Mononuclear cell (primary cell): ENCODE results near the gene VIPR2. TPM values are rescaled to one million over a fixed set of nuclear protein-coding genes. Genes with fewer than 3 reads are reported as not detected.
"Not testable (repeated sequence)": the region's sequence is repeated elsewhere in the genome, so short reads cannot be mapped to it uniquely, and the experiment has no call there.

Experiments
- H3K27me3 ChIP-seq: 2 replicates; pipeline ENCODE4 v1.6.0; 2011; ENCODE audit warnings: low read length, control low read depth; ENCODE audit not compliant: insufficient read depth
- H3K4me1 ChIP-seq: 2 replicates; pipeline ENCODE4 v1.5.1; 2011; ENCODE audit warnings: mild to moderate bottlenecking, low read length, control low read depth; ENCODE audit not compliant: insufficient read depth
- H3K4me3 ChIP-seq: 2 replicates; pipeline ENCODE4 v1.5.1; 2011; ENCODE audit warnings: mild to moderate bottlenecking, low read length, moderate library complexity
- H3K9me3 ChIP-seq: 2 replicates; pipeline ENCODE4 v1.5.1; 2011; ENCODE audit warnings: low read depth, mild to moderate bottlenecking, control low read depth, low read length
- total RNA-seq: library from RNA; depleted of rRNA; stranded (reverse); fragments of >200 nt; gene quantifications from one replicate; pipeline ENCODE4 v1.2.3, GENCODE V29; 2012

Gene VIPR2
- total RNA-seq, 1 donor, result 0.31 TPM

GRCh38 chr7:159112136-159113011 is 32.3 kb downstream of the VIPR2 start:
- Histone ChIP-seq H3K9me3 (no peaks in the 10 kb centered on the region), H3K27me3 (no peaks in the 10 kb centered on the region), H3K4me3 (no peak overlapping the region), H3K4me1 (no peaks in the 10 kb centered on the region)

GRCh38 chr7:159109653-159110035 is 35.0 kb downstream of the VIPR2 start:
- no peak overlapping the region for H3K4me3 ChIP-seq
- no peaks in the 10 kb centered on the region for H3K4me1 ChIP-seq
- H3K9me3 ChIP-seq, result no peaks in the 10 kb centered on the region
- no peaks in the 10 kb centered on the region for H3K27me3 ChIP-seq

GRCh38 chr7:159108941-159109652 is 35.6 kb downstream of the VIPR2 start:
- H3K4me1 ChIP-seq, result no peaks in the 10 kb centered on the region

GRCh38 chr7:159108491-159108890 is 36.2 kb downstream of the VIPR2 start:
- no peaks in the 10 kb centered on the region for H3K4me1 ChIP-seq
- H3K4me3 ChIP-seq, result no peak overlapping the region
- H3K27me3 ChIP-seq, result no peaks in the 10 kb centered on the region
- H3K9me3 ChIP-seq, result no peaks in the 10 kb centered on the region

More at GRCh38 chr7:159108941-159109652, 35.6 kb downstream of the VIPR2 start:
- Histone ChIP-seq H3K4me3 (no peak overlapping the region), H3K9me3 (no peaks in the 10 kb centered on the region), H3K27me3 (no peaks in the 10 kb centered on the region)

DNA sequence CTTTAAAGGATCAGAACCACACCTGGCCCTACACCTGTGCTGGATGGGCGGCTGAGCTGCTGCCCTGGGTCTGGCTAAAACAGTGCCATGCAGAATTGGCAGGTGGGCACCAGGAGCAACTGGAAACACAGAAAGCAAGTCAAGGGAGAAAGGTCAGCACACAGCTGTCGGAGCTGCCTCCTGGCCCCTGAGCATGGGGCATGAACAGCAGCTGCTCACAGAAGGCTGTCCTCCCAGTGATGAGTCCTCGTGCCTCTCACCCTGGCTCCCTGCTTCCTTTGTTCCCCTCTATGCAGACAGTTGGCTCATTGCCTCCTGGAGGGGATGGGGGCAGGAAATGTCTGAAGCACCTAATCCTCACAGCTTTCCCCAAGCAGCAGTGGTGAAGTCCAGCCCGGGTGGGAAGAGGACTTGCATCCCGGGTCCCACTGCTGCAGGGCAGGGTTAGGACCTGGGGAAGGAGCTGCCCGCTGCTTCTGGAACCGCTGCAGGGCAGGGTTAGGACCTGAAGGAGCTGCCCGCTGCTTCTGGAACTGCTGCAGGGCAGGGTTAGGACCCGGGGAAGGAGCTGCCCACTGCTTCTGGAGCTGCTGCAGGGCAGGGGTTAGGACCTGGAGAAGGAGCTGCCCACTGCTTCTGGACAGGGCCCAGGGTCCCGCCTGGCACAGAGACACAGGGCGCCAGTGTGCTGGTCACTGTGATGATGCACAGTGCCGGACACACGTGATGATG is 37.3 kb downstream of the VIPR2 start:
- no peaks in the 10 kb centered on the region for H3K9me3 ChIP-seq
- no peaks in the 10 kb centered on the region for H3K27me3 ChIP-seq
- no peaks in the 10 kb centered on the region for H3K4me1 ChIP-seq
- H3K4me3 ChIP-seq, result no peak overlapping the region

- Histone ChIP-seq H3K27me3 (no peaks in the 10 kb centered on the region), H3K4me1 (no peaks in the 10 kb centered on the region), H3K4me3 (no peak overlapping the region), H3K9me3 (no peaks in the 10 kb centered on the region)
These were observed 38.5 kb downstream of the VIPR2 start for GRCh38 chr7:159105832-159106811.

- H3K9me3 ChIP-seq, result no peaks in the 10 kb centered on the region
- no peaks in the 10 kb centered on the region for H3K4me1 ChIP-seq
- H3K27me3 ChIP-seq, result no peaks in the 10 kb centered on the region
- H3K4me3 ChIP-seq, result no peak overlapping the region
These were observed 39.4 kb downstream of the VIPR2 start for GRCh38 chr7:159105066-159105780.

- Histone ChIP-seq H3K9me3 (no peaks in the 10 kb centered on the region), H3K4me3 (no peak overlapping the region), H3K4me1 (no peaks in the 10 kb centered on the region), H3K27me3 (no peaks in the 10 kb centered on the region)
These were observed 40.3 kb downstream of the VIPR2 start for GRCh38 chr7:159104188-159104920.

DNA sequence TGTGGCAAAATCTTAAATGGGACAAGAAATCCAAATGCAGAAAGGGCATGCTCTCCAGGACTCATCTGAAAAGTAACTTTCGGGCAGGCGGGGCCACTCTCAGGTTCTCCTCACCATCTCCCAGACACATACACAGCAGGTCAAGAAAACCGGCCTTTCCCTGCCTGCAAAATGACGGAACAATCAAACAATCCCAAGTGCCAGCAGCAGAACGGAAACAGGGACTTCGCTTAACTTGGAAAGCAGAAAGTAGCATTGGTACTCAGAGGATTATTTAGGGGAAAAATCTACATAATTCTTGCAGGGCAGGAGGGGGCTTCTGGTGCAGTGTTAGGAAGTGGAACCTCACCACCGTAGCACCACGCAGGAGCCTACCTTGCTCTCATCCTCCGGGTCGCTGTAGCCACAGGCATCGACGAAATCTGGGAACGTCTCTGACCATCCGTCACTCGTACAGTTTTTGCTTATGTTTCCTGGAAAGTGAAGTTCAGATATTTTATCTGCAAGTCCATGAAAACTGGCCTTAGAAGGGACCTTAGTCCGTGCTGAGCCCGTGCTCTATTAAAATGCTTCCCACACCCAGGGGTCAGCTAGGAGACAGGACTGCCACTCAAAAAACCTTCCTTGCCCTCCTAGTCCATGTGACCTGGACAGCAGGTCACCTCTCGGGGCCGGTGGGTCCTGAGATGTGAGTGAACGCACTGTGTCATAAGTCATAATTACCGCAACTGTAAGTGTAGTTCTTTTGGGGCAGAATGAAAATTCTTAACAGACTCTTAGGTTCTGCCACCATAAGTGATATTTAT is 41.1 kb downstream of the VIPR2 start:
- Histone ChIP-seq H3K4me1 (no peaks in the 10 kb centered on the region), H3K9me3 (no peaks in the 10 kb centered on the region), H3K27me3 (no peaks in the 10 kb centered on the region), H3K4me3 (no peak overlapping the region)

GRCh38 chr7:159102681-159103381 is 41.8 kb downstream of the VIPR2 start:
- Histone ChIP-seq H3K27me3 (no peaks in the 10 kb centered on the region), H3K4me3 (no peak overlapping the region), H3K4me1 (no peaks in the 10 kb centered on the region), H3K9me3 (no peaks in the 10 kb centered on the region)

DNA sequence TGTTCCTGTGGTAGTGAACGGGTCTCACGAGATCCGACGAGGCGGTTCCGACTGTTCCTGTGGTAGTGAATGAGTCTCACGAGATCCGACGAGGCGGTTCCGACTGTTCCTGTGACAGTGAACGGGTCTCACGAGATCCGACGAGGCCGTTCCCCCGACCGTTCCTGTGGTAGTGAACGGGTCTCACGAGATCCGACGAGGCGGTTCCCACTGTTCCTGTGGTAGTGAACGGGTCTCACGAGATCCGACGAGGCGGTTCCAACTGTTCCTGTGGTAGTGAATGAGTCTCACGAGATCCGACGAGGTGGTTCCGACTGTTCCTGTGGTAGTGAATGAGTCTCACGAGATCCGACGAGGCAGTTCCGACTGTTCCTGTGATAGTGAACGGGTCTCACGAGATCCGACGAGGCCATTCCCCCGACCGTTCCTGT is 43.0 kb downstream of the VIPR2 start:
- not testable (repeated sequence) for H3K4me3 ChIP-seq, H3K27me3 ChIP-seq, H3K9me3 ChIP-seq, H3K4me1 ChIP-seq

DNA sequence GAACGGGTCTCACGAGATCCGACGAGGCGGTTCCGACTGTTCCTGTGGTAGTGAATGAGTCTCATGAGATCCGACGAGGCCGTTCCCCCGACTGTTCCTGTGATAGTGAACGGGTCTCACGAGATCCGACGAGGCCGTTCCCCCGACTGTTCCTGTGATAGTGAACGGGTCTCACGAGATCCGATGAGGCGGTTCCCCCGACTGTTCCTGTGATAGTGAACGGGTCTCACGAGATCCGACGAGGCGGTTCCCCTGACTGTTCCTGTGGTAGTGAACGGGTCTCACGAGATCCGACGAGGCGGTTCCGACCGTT is 43.6 kb downstream of the VIPR2 start:
- H3K27me3 ChIP-seq, H3K9me3 ChIP-seq, H3K4me1 ChIP-seq, H3K4me3 ChIP-seq: not testable (repeated sequence)
